Breast epithelium (tissue), 4 donors: Measurements from ENCODE around the gene ADAM12. TPM values are rescaled to one million over a fixed set of nuclear protein-coding genes. Genes with fewer than 3 reads are reported as not detected.

Experiments
- DNase-seq, 2 donors: peaks; one replicate each; pipeline ENCODE4 v3.0.0-alpha.2; 2019; ENCODE audit warnings: low spot score in 2 of 2
- H3K27ac ChIP-seq, 2 donors: fragments of 200-600 bp; sonication (generic) in 1 of 2; one replicate each; pipeline ENCODE4 v1.5.1; 2016 to 2019; ENCODE audit warnings: mild to moderate bottlenecking in 1 of 2
- H3K27me3 ChIP-seq, 2 donors: fragments of 200-600 bp; sonication (generic) in 1 of 2; one replicate each; pipeline versions ENCODE4 v1.5.1 to v1.6.0; 2017 to 2019; ENCODE audit warnings: control low read depth in 1 of 2, mild to moderate bottlenecking in 1 of 2
- H3K36me3 ChIP-seq: fragments of 200-600 bp; one replicate; pipeline ENCODE4 v1.5.1; 2019
- H3K4me1 ChIP-seq, 2 donors: fragments of 200-600 bp; sonication (generic); one replicate each; pipeline ENCODE4 v1.5.1; 2016 to 2019; ENCODE audit warnings: control low read depth in 1 of 2
- H3K4me3 ChIP-seq, 3 donors: fragments of 200-600 bp; sonication (generic); 1 replicate in 2 of 3; 2 replicates in 1 of 3; pipeline ENCODE4 v1.5.1; 2016 to 2019; ENCODE audit warnings: mild to moderate bottlenecking in 3 of 3, moderate library complexity in 2 of 3
- H3K9me3 ChIP-seq, 2 donors: fragments of 200-600 bp; sonication (generic) in 1 of 2; one replicate each; pipeline ENCODE4 v1.5.1; 2016 to 2019; ENCODE audit warnings: control low read depth in 1 of 2
- POLR2A ChIP-seq: fragments of 450-650 bp; IDR thresholded peaks from one replicate; pipeline ENCODE4 v1.6.1; 2016; ENCODE audit warnings: antibody characterized with exemption, mild to moderate bottlenecking, moderate library complexity
- POLR2AphosphoS5 ChIP-seq, 3 donors: sonication (generic); formaldehyde crosslinking; IDR thresholded peaks; one replicate each; pipeline ENCODE4 v1.6.1; 2017; ENCODE audit warnings: antibody characterized with exemption in 3 of 3
- intact Hi-C: fragments of 100-400 bp; cut with DNase I; formaldehyde crosslinking; loops from one replicate; pipeline ENCODE4 v1.15.1; 2023; ENCODE audit warnings: low total_unique reads
- total RNA-seq, 3 donors: library from RNA; depleted of rRNA; stranded (reverse); fragments of >200 nt; gene quantifications; one replicate each; pipeline ENCODE4 v1.1.0, GENCODE V29; 2016
- TF ChIP-seq, protein P1 (sequence below), 3 donors: fragments of 450-650 bp; IDR thresholded peaks; one replicate each; pipeline ENCODE4 v1.5.1; 2016 to 2017; ENCODE audit warnings: antibody characterized with exemption in 3 of 3, mild to moderate bottlenecking in 3 of 3, moderate library complexity in 3 of 3

The ADAM12 gene
- total RNA-seq, 3 donors from 2014 or later, result 8.6 to 16.4 (median 13.9) TPM

DNA sequence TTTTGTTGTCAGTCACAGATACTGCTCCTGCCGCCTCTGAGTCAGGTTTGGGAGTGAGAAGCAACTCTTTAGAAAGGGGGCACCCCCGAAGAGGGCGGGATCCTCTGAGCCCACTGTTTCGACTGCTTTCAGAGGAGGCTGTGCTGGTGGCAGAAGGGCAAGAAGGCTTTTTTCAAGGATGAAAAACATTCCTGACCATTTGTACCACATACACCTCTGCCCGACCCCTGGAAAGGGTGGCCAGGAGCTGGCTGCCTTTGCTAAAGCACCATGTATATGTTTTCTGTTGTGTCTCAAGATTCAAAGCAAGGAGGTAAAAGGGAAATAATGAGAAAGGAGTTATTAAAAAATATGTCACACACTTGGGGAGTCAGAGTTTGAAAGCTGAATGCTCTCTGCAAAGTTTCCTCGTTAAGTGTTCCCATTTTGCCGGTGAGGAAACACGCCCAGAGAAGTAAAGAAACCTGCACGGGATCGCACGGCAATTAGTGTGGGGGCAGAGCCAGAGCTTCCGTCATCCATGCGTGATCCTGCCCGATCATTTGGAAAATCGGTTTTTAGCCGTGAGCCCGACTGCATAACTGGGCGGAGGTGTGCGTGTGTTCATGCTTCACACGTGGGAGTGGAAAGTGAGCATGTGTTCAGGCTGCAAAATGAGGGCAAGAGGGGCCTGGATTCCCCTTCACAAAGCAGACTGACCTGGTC lies 163.2 kb downstream of the ADAM12 start:
- Histone ChIP-seq H3K27ac (peak overlapping the region; percentile 55 to 85), H3K4me3 (no peak overlapping the region)

DNA sequence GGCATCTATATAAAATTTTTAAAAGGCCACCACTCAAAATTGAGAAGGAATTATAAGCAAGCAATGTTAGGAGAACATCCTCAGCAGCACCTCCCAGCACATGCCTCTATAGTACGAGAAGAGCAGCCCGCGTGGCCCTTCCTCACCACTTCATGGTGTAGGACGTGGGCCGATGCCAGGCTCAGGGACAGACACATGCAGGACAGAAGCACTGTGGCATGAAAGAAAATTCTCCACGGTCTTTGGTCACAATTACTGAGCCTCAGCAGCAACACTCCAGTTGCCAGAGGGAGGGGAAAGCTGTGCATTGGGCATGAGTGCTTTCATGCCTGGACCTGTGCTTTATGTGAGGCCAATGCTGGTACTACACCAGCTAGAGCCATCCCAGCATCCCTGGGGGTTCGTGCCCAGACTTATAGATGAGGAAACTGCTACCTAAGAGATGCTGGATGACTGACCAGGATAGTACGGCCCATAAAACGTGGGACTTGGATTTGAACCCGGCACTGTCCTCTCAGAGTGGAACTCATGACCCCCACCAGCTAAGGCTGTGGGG lies 164.7 kb downstream of the ADAM12 start:
- Histone ChIP-seq H3K4me3 (no peak overlapping the region), H3K4me1 (peaks cover 0 to 6% of the 10 kb centered on the region in 2 donors), H3K27ac (peak overlapping the region; percentile 55 to 85), H3K27me3 (no peaks in the 10 kb centered on the region), H3K9me3 (no peaks in the 10 kb centered on the region), H3K36me3 (no peaks in the 10 kb centered on the region)
- TF ChIP-seq POLR2A (no peak), POLR2AphosphoS5 (IDR thresholded peaks at IDR 0.05) (no peak)
- TF ChIP-seq, protein P1, sequence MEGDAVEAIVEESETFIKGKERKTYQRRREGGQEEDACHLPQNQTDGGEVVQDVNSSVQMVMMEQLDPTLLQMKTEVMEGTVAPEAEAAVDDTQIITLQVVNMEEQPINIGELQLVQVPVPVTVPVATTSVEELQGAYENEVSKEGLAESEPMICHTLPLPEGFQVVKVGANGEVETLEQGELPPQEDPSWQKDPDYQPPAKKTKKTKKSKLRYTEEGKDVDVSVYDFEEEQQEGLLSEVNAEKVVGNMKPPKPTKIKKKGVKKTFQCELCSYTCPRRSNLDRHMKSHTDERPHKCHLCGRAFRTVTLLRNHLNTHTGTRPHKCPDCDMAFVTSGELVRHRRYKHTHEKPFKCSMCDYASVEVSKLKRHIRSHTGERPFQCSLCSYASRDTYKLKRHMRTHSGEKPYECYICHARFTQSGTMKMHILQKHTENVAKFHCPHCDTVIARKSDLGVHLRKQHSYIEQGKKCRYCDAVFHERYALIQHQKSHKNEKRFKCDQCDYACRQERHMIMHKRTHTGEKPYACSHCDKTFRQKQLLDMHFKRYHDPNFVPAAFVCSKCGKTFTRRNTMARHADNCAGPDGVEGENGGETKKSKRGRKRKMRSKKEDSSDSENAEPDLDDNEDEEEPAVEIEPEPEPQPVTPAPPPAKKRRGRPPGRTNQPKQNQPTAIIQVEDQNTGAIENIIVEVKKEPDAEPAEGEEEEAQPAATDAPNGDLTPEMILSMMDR (IDR thresholded peaks at IDR 0.05), result no peak
- no peak for DNase-seq
- intact Hi-C loops, result loop anchor here (2.0 to 5.0 kb wide), 2 partner anchors 51 to 166 kb away; no protein-coding TSS in a partner anchor

More for the DNA sequence above, 163.2 kb downstream of the ADAM12 start:
- TF ChIP-seq POLR2A, result no peak
- TF ChIP-seq, protein P1 (IDR thresholded peaks at IDR 0.05), result no peak
- no peak for TF ChIP-seq POLR2AphosphoS5 (IDR thresholded peaks at IDR 0.05)
- Histone ChIP-seq H3K9me3 (no peaks in the 10 kb centered on the region), H3K27me3 (no peaks in the 10 kb centered on the region), H3K36me3 (no peaks in the 10 kb centered on the region), H3K4me1 (peaks cover 0 to 6% of the 10 kb centered on the region in 2 donors)
- DNase-seq, result no peak
- intact Hi-C loops, result loop anchor here (5.0 kb wide), 1 partner anchor 168 kb away; no protein-coding TSS in a partner anchor

DNA sequence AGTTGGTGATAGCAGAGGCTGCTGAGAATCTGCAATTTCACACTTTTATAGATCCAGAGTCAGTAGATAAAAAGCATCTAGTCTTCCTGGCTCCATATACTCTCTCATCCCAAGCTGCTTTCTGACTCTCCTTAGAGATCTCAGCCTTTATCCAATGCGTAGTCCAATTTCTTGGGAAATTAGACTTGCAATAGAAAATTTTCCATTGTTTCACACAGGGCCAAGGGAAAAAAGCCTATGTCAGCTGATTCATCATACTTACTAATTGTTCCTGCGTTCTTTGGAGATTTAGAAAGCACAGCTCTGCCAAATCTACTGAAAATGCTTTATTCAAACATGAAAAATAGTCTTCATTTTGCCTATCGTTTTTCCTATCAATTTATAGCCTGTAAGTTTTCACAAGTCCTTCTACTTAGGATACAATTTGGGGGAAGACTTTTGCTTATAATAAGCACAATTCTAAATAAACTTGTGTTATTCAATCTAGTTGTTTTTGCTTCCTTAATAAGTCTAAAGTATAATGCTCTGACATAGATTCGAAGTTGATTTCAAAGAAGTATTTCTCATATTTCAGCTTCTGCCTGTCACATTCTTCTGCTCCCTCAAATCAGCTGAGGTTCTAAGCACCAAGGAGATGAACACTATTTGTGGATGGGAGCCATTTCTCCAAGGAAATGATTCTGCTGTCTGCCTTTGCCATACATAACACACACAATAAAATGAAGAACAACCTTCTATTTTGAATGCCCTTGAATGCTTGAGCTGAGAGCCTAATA lies 165.4 kb downstream of the ADAM12 start:
- Histone ChIP-seq H3K27ac (peak overlapping the region; percentile 55 to 85), H3K9me3 (no peaks in the 10 kb centered on the region), H3K27me3 (no peaks in the 10 kb centered on the region), H3K36me3 (no peaks in the 10 kb centered on the region), H3K4me1 (peaks cover 0 to 6% of the 10 kb centered on the region in 2 donors), H3K4me3 (no peak overlapping the region)
- DNase-seq, result no peak
- TF ChIP-seq POLR2AphosphoS5 (IDR thresholded peaks at IDR 0.05) (no peak), POLR2A (no peak)
- TF ChIP-seq, protein P1 (IDR thresholded peaks at IDR 0.05), result no peak
- intact Hi-C loops, result loop anchor here (2.0 to 5.0 kb wide), 2 partner anchors 52 to 166 kb away; no protein-coding TSS in a partner anchor

DNA sequence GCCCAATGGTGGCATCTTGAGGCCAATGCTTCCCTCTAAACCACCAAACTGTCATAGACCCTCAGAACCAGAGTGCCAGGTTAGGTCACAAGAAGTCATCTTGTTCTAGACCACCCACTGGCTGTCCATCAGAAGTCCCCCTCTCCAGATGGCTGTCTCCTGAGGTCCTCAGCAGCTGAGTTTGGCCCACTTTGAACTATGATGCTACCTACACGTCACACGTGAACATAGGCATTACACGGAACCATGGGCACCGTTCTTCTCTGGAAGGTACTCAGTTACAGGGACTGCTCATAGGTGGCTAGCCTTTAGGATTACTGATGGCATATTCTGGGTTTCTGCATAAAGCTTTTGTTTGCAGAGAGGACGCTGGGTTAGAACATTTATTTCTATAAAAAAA lies 166.4 kb downstream of the ADAM12 start:
- DNase-seq, result no peak
- Histone ChIP-seq H3K9me3 (no peaks in the 10 kb centered on the region), H3K27me3 (no peaks in the 10 kb centered on the region), H3K27ac (peak overlapping the region; percentile 55 to 84), H3K36me3 (no peaks in the 10 kb centered on the region), H3K4me3 (no peak overlapping the region), H3K4me1 (peaks cover 0 to 6% of the 10 kb centered on the region in 2 donors)
- intact Hi-C loops, result loop anchor here (2.0 to 5.0 kb wide), 2 partner anchors 53 to 165 kb away; no protein-coding TSS in a partner anchor
- TF ChIP-seq POLR2AphosphoS5 (IDR thresholded peaks at IDR 0.05) (no peak), POLR2A (no peak)
- TF ChIP-seq, protein P1 (IDR thresholded peaks at IDR 0.05), result no peak
